Endothelial cell (in vitro differentiated cells): ENCODE measurements around the gene CHCHD6. TPM values are rescaled to one million over a fixed set of nuclear protein-coding genes. Genes with fewer than 3 reads are reported as not detected.

ENCODE experiments used
- DNase-seq: peaks from one replicate; pipeline ENCODE4 v3.0.0; 2021; ENCODE audit warnings: low spot score
- H3K27ac Mint-ChIP-seq: one replicate; pipeline ENCODE4 v1.8.0; 2021; ENCODE audit warnings: mixed read lengths, inconsistent platforms; ENCODE audit not compliant: unreplicated experiment
- H3K27me3 Mint-ChIP-seq: one replicate; pipeline ENCODE4 v1.8.0; 2021; ENCODE audit warnings: mild to moderate bottlenecking, moderate library complexity, mixed read lengths, inconsistent platforms; ENCODE audit not compliant: unreplicated experiment
- H3K36me3 Mint-ChIP-seq: one replicate; pipeline ENCODE4 v1.8.0; 2021; ENCODE audit warnings: mild to moderate bottlenecking, low read depth, mixed read lengths, inconsistent platforms; ENCODE audit not compliant: unreplicated experiment
- H3K4me1 Mint-ChIP-seq: one replicate; pipeline ENCODE4 v1.8.0; 2021; ENCODE audit warnings: mild to moderate bottlenecking, mixed read lengths, inconsistent platforms; ENCODE audit not compliant: unreplicated experiment
- H3K4me3 Mint-ChIP-seq: one replicate; pipeline ENCODE4 v1.8.0; 2021; ENCODE audit warnings: mild to moderate bottlenecking, mixed read lengths, inconsistent platforms; ENCODE audit not compliant: unreplicated experiment
- H3K9me3 Mint-ChIP-seq: one replicate; pipeline ENCODE4 v1.8.0; 2021; ENCODE audit warnings: mixed read lengths, inconsistent platforms; ENCODE audit not compliant: unreplicated experiment
- CTCF ChIP-seq: fragments of 200-600 bp; sonication (generic); IDR thresholded peaks from one replicate; pipeline ENCODE4 v1.5.0; 2021; ENCODE audit warnings: antibody characterized with exemption; ENCODE audit not compliant: unreplicated experiment
- total RNA-seq: library from RNA; stranded (reverse); fragmentation: NEBNext Ultra II Directional; extraction: Animal tissue kit (Norgen Biotek cat#: 25700); gene quantifications from one replicate; pipeline ENCODE4 v1.2.1, GENCODE V29; 2021; ENCODE audit not compliant: unreplicated experiment

The CHCHD6 gene
- total RNA-seq, 1 donor from 2014 or later: 9.2 TPM

- no peak for TF ChIP-seq CTCF
- Mint-ChIP-seq H3K4me3 (no peak overlapping the region), H3K9me3 (no peaks in the 10 kb centered on the region), H3K27ac (no peak overlapping the region), H3K36me3 (no peaks in the 10 kb centered on the region), H3K27me3 (peaks cover 5% of the 10 kb centered on the region), H3K4me1 (peaks cover 5% of the 10 kb centered on the region)
- DNase-seq: no peak
Measured at GRCh38 chr3:126972866-126973265, 268.8 kb downstream of the CHCHD6 start.

GRCh38 chr3:126973814-126974213 is 269.8 kb downstream of the CHCHD6 start:
- no peak for DNase-seq
- Mint-ChIP-seq H3K9me3 (no peaks in the 10 kb centered on the region), H3K27ac (no peak overlapping the region), H3K36me3 (no peaks in the 10 kb centered on the region), H3K4me3 (no peak overlapping the region), H3K27me3 (peaks cover 12% of the 10 kb centered on the region), H3K4me1 (peaks cover 5% of the 10 kb centered on the region)
- TF ChIP-seq CTCF: no peak

GRCh38 chr3:126974756-126975155 is 270.7 kb downstream of the CHCHD6 start:
- Mint-ChIP-seq H3K4me3 (no peak overlapping the region), H3K27ac (no peak overlapping the region), H3K4me1 (peaks cover 5% of the 10 kb centered on the region), H3K36me3 (no peaks in the 10 kb centered on the region), H3K27me3 (peaks cover 12% of the 10 kb centered on the region), H3K9me3 (no peaks in the 10 kb centered on the region)
- no peak for TF ChIP-seq CTCF
- no peak for DNase-seq

GRCh38 chr3:126976906-126977305 is 272.9 kb downstream of the CHCHD6 start:
- no peak for TF ChIP-seq CTCF
- DNase-seq: no peak
- Mint-ChIP-seq H3K9me3 (no peaks in the 10 kb centered on the region), H3K27ac (no peak overlapping the region), H3K27me3 (peaks cover 14% of the 10 kb centered on the region), H3K36me3 (no peaks in the 10 kb centered on the region), H3K4me3 (no peak overlapping the region), H3K4me1 (peaks cover 4% of the 10 kb centered on the region)

- no peak for TF ChIP-seq CTCF
- DNase-seq: no peak
- H3K4me3 Mint-ChIP-seq: no peak overlapping the region
- no peaks in the 10 kb centered on the region for H3K36me3 Mint-ChIP-seq
- H3K27ac Mint-ChIP-seq: no peak overlapping the region
- H3K4me1 Mint-ChIP-seq: peaks cover 4% of the 10 kb centered on the region
- H3K9me3 Mint-ChIP-seq: no peaks in the 10 kb centered on the region
- H3K27me3 Mint-ChIP-seq: peaks cover 15% of the 10 kb centered on the region
Measured at GRCh38 chr3:126977821-126978220, 273.8 kb downstream of the CHCHD6 start.
